Measurements from ENCODE around the gene SLC25A47.

Gene SLC25A47

GRCh38 chr14:100329233-100330006, 6.3 kb downstream of the SLC25A47 start:
- no peak for DNase-seq
- Histone ChIP-seq H2BK120ac (ENCODE audit: low read depth, low read length) (no peak overlapping the region), H3K79me1 (ENCODE audit: low read length) (no peaks in the 10 kb centered on the region), H4K8ac (ENCODE audit: low read depth, low read length) (no peak overlapping the region), H2BK15ac (replicated peaks; ENCODE audit: low read depth) (no peak overlapping the region), H3K23ac (ENCODE audit: low read length) (no peak overlapping the region), H3K18ac (ENCODE audit: low read length) (no peak overlapping the region), H3K27ac (ENCODE audit: low read depth, low read length) (no peak overlapping the region), H3K27me3 (ENCODE audit: insufficient read depth, low read length, poor library complexity) (no peaks in the 10 kb centered on the region), H2AK5ac (ENCODE audit: low read length) (no peak overlapping the region), H3K9ac (ENCODE audit: low read length) (no peak overlapping the region), H3K4me1 (ENCODE audit: control insufficient read depth, low read depth, low read length) (no peaks in the 10 kb centered on the region), H3K4me2 (ENCODE audit: low read length) (no peak overlapping the region), H3K4ac (ENCODE audit: low read depth, low read length) (no peak overlapping the region), H3K56ac (ENCODE audit: low read length) (no peak overlapping the region), H3K4me3 (ENCODE audit: low read length) (no peak overlapping the region), H2BK5ac (ENCODE audit: low read length) (no peak overlapping the region), H3K36me3 (ENCODE audit: control insufficient read depth, insufficient read depth, low read length) (peaks cover 4% of the 10 kb centered on the region), H3K79me2 (ENCODE audit: control insufficient read depth, insufficient read depth, low read length) (no peaks in the 10 kb centered on the region), H4K5ac (ENCODE audit: low read length) (no peak overlapping the region)
- no CpG with 5 or more reads among the region's 36 CpGs for WGBS (ENCODE audit: extremely low coverage, insufficient coverage, low lambda C conversion rate)

- Histone ChIP-seq H3K23ac (ENCODE audit: low read length) (no peak overlapping the region), H2AK5ac (ENCODE audit: low read length) (no peak overlapping the region), H3K36me3 (ENCODE audit: control insufficient read depth, insufficient read depth, low read length) (peaks cover 5% of the 10 kb centered on the region), H3K79me2 (ENCODE audit: control insufficient read depth, insufficient read depth, low read length) (no peaks in the 10 kb centered on the region), H3K9ac (ENCODE audit: low read length) (no peak overlapping the region), H3K4me2 (ENCODE audit: low read length) (no peak overlapping the region), H3K4me1 (ENCODE audit: control insufficient read depth, low read depth, low read length) (no peaks in the 10 kb centered on the region), H3K18ac (ENCODE audit: low read length) (no peak overlapping the region), H3K27ac (ENCODE audit: low read depth, low read length) (no peak overlapping the region), H2BK15ac (replicated peaks; ENCODE audit: low read depth) (no peak overlapping the region), H3K27me3 (ENCODE audit: insufficient read depth, low read length, poor library complexity) (no peaks in the 10 kb centered on the region), H2BK5ac (ENCODE audit: low read length) (no peak overlapping the region), H3K4me3 (ENCODE audit: low read length) (no peak overlapping the region), H4K5ac (ENCODE audit: low read length) (no peak overlapping the region), H3K79me1 (ENCODE audit: low read length) (no peaks in the 10 kb centered on the region), H2BK120ac (ENCODE audit: low read depth, low read length) (no peak overlapping the region), H3K4ac (ENCODE audit: low read depth, low read length) (no peak overlapping the region), H4K8ac (ENCODE audit: low read depth, low read length) (no peak overlapping the region), H3K56ac (ENCODE audit: low read length) (no peak overlapping the region)
- DNase-seq: no peak
- no CpG with 5 or more reads among the region's 11 CpGs for WGBS (ENCODE audit: extremely low coverage, insufficient coverage, low lambda C conversion rate)
These were observed 6.8 kb downstream of the SLC25A47 start for GRCh38 chr14:100330007-100330344.

GRCh38 chr14:100330388-100330931, 7.3 kb downstream of the SLC25A47 start:
- Histone ChIP-seq H2BK5ac (ENCODE audit: low read length) (no peak overlapping the region), H3K36me3 (ENCODE audit: control insufficient read depth, insufficient read depth, low read length) (peaks cover 5% of the 10 kb centered on the region), H3K79me1 (ENCODE audit: low read length) (no peaks in the 10 kb centered on the region), H2AK5ac (ENCODE audit: low read length) (no peak overlapping the region), H2BK15ac (replicated peaks; ENCODE audit: low read depth) (no peak overlapping the region), H3K9ac (ENCODE audit: low read length) (no peak overlapping the region), H3K18ac (ENCODE audit: low read length) (no peak overlapping the region), H3K23ac (ENCODE audit: low read length) (no peak overlapping the region), H3K4me3 (ENCODE audit: low read length) (no peak overlapping the region), H3K27ac (ENCODE audit: low read depth, low read length) (no peak overlapping the region), H3K79me2 (ENCODE audit: control insufficient read depth, insufficient read depth, low read length) (no peaks in the 10 kb centered on the region), H3K4me2 (ENCODE audit: low read length) (no peak overlapping the region), H4K8ac (ENCODE audit: low read depth, low read length) (no peak overlapping the region), H3K4ac (ENCODE audit: low read depth, low read length) (no peak overlapping the region), H3K27me3 (ENCODE audit: insufficient read depth, low read length, poor library complexity) (no peaks in the 10 kb centered on the region), H2BK120ac (ENCODE audit: low read depth, low read length) (no peak overlapping the region), H4K5ac (ENCODE audit: low read length) (no peak overlapping the region), H3K4me1 (ENCODE audit: control insufficient read depth, low read depth, low read length) (no peaks in the 10 kb centered on the region), H3K56ac (ENCODE audit: low read length) (no peak overlapping the region)
- WGBS (ENCODE audit: extremely low coverage, insufficient coverage, low lambda C conversion rate): no CpG with 5 or more reads among the region's 13 CpGs
- no peak for DNase-seq

- Histone ChIP-seq H3K9ac (ENCODE audit: low read length) (no peak overlapping the region), H2BK5ac (ENCODE audit: low read length) (no peak overlapping the region), H3K23ac (ENCODE audit: low read length) (no peak overlapping the region), H3K4ac (ENCODE audit: low read depth, low read length) (no peak overlapping the region), H3K79me1 (ENCODE audit: low read length) (no peaks in the 10 kb centered on the region), H3K27ac (ENCODE audit: low read depth, low read length) (no peak overlapping the region), H2BK15ac (replicated peaks; ENCODE audit: low read depth) (no peak overlapping the region), H4K8ac (ENCODE audit: low read depth, low read length) (no peak overlapping the region), H4K5ac (ENCODE audit: low read length) (no peak overlapping the region), H3K36me3 (ENCODE audit: control insufficient read depth, insufficient read depth, low read length) (peaks cover 10% of the 10 kb centered on the region), H3K18ac (ENCODE audit: low read length) (no peak overlapping the region), H3K79me2 (ENCODE audit: control insufficient read depth, insufficient read depth, low read length) (no peaks in the 10 kb centered on the region), H2AK5ac (ENCODE audit: low read length) (no peak overlapping the region), H3K56ac (ENCODE audit: low read length) (no peak overlapping the region), H3K4me1 (ENCODE audit: control insufficient read depth, low read depth, low read length) (no peaks in the 10 kb centered on the region), H3K27me3 (ENCODE audit: insufficient read depth, low read length, poor library complexity) (no peaks in the 10 kb centered on the region), H3K4me2 (ENCODE audit: low read length) (no peak overlapping the region), H2BK120ac (ENCODE audit: low read depth, low read length) (no peak overlapping the region), H3K4me3 (ENCODE audit: low read length) (no peak overlapping the region)
- no peak for DNase-seq
- no CpG with 5 or more reads among the region's 11 CpGs for WGBS (ENCODE audit: extremely low coverage, insufficient coverage, low lambda C conversion rate)
These were observed 9.0 kb downstream of the SLC25A47 start for GRCh38 chr14:100332071-100332639.

GRCh38 chr14:100332797-100333196, 9.7 kb downstream of the SLC25A47 start:
- Histone ChIP-seq H3K79me2 (ENCODE audit: control insufficient read depth, insufficient read depth, low read length) (no peaks in the 10 kb centered on the region), H3K4me3 (ENCODE audit: low read length) (no peak overlapping the region), H3K4me2 (ENCODE audit: low read length) (no peak overlapping the region), H3K27ac (ENCODE audit: low read depth, low read length) (no peak overlapping the region), H3K4me1 (ENCODE audit: control insufficient read depth, low read depth, low read length) (no peaks in the 10 kb centered on the region), H3K79me1 (ENCODE audit: low read length) (no peaks in the 10 kb centered on the region), H3K56ac (ENCODE audit: low read length) (no peak overlapping the region), H4K8ac (ENCODE audit: low read depth, low read length) (no peak overlapping the region), H4K5ac (ENCODE audit: low read length) (no peak overlapping the region), H2BK5ac (ENCODE audit: low read length) (no peak overlapping the region), H3K23ac (ENCODE audit: low read length) (no peak overlapping the region), H3K18ac (ENCODE audit: low read length) (no peak overlapping the region), H3K27me3 (ENCODE audit: insufficient read depth, low read length, poor library complexity) (no peaks in the 10 kb centered on the region), H3K36me3 (ENCODE audit: control insufficient read depth, insufficient read depth, low read length) (peaks cover 14% of the 10 kb centered on the region), H2BK120ac (ENCODE audit: low read depth, low read length) (no peak overlapping the region), H2BK15ac (replicated peaks; ENCODE audit: low read depth) (no peak overlapping the region), H3K4ac (ENCODE audit: low read depth, low read length) (no peak overlapping the region), H3K9ac (ENCODE audit: low read length) (no peak overlapping the region), H2AK5ac (ENCODE audit: low read length) (no peak overlapping the region)
- no peak for DNase-seq
- WGBS (ENCODE audit: extremely low coverage, insufficient coverage, low lambda C conversion rate): no CpG with 5 or more reads among the region's 8 CpGs

Measured in mesendoderm (in vitro differentiated cells).